ENCODE results near the gene ACOT6. TPM values are rescaled to one million over a fixed set of nuclear protein-coding genes. Genes with fewer than 3 reads are reported as not detected.
"Not testable (repeated sequence)": the region's sequence is repeated elsewhere in the genome, so short reads cannot be mapped to it uniquely, and the experiment has no call there.

Gene ACOT6
- total RNA-seq, 1 experiment from 2014 or later, result not detected

- Histone ChIP-seq H3K4me1 (ENCODE audit: control insufficient read depth, insufficient read depth, low read length) (no peaks in the 10 kb centered on the region), H3K27ac (ENCODE audit: low read length) (no peak overlapping the region), H3K27me3 (ENCODE audit: control insufficient read depth, insufficient read depth, low read length) (no peaks in the 10 kb centered on the region), H3K9me3 (ENCODE audit: control insufficient read depth, insufficient read depth, low read depth, low read length) (no peaks in the 10 kb centered on the region), H3K36me3 (ENCODE audit: control insufficient read depth, insufficient read depth, low read length) (no peaks in the 10 kb centered on the region), H3K4me3 (ENCODE audit: low read depth in 2 of 2, low read length in 2 of 2) (no peak overlapping the region)
- no TSS peak for BruUV-seq (replicated peaks)
- ChIA-PET CTCF (no interaction called here), POLR2A (no interaction called here)
- no peak for ATAC-seq
- intact Hi-C loops (cut with micrococcal nuclease; ENCODE audit: unreplicated experiment) (no loop called here), in situ Hi-C loops (cut with HindIII; ENCODE audit: low pct_unique_long_range_greater_than_20kb, low sequenced_read_pairs) (no loop called here)
- no peak for DNase-seq (ENCODE audit: low read depth, low spot score)
- no peak for TF ChIP-seq CTCF (IDR thresholded peaks at IDR 0.05)
- TF ChIP-seq SIN3A (IDR thresholded peaks at IDR 0.05; ENCODE audit: borderline replicate concordance, insufficient read depth, low read depth, low read length), result no peak
- no peak for TF ChIP-seq TCF7L2 (IDR thresholded peaks at IDR 0.05; ENCODE audit: low read depth, low read length)
- no peak for TF ChIP-seq POLR2AphosphoS5 (IDR thresholded peaks at IDR 0.05; ENCODE audit: low read depth, low read length)
Observed at GRCh38 chr14:73655851-73656250, 43.5 kb downstream of the ACOT6 start.

DNA sequence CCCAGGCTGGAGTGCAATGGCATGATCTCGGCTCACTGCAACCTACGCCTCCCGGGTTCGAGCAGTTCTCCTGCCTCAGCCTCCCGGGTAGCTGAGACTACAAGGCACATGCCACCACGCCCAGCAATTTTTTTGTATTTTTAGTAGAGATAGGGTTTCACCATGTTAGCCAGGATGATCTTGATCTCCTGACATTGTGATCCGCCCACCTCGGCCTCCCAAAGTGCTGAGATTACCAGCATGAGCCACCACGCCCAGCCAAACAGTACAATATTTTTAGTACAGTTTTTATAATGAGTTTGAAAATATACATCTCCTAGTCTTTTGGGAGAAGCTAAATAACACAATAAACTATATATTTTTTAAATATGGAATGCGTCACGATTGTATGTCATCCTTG lies 46.9 kb downstream of the ACOT6 start:
- intact Hi-C loops (cut with micrococcal nuclease; ENCODE audit: unreplicated experiment); H3K4me1 ChIP-seq (ENCODE audit: control insufficient read depth, insufficient read depth, low read length); H3K27ac ChIP-seq (ENCODE audit: low read length); BruUV-seq (replicated peaks); in situ Hi-C loops (cut with HindIII; ENCODE audit: low pct_unique_long_range_greater_than_20kb, low sequenced_read_pairs); H3K36me3 ChIP-seq (ENCODE audit: control insufficient read depth, insufficient read depth, low read length); H3K27me3 ChIP-seq (ENCODE audit: control insufficient read depth, insufficient read depth, low read length); H3K4me3 ChIP-seq (ENCODE audit: low read depth in 2 of 2, low read length in 2 of 2); DNase-seq (ENCODE audit: low read depth, low spot score); POLR2A ChIA-PET; H3K9me3 ChIP-seq (ENCODE audit: control insufficient read depth, insufficient read depth, low read depth, low read length); ATAC-seq: not testable (repeated sequence)
- CTCF ChIA-PET, result interaction anchor here (0.6 kb wide), 1 partner anchor 43 kb away, joined by 8 read pairs; no protein-coding TSS in a partner anchor

DNA sequence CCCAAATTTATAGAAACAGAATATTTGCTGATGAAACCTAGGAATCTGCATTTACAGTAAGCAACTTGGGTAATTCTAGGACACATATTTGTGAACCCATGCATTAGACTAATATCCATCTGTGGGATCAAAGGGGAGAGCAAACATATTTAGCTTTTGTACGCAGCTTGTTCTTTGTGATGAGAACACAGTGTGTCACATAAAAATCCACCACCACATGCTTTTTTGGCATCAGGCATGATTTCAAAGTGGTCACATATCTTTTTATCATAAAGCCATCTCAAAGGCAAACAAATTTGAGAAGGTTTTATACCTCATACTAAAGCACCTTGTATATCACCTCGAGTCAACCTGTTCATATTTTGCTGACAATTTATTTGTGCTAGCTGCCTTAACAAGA lies 48.2 kb downstream of the ACOT6 start:
- Histone ChIP-seq H3K27me3 (ENCODE audit: control insufficient read depth, insufficient read depth, low read length) (no peaks in the 10 kb centered on the region), H3K4me3 (ENCODE audit: low read depth in 2 of 2, low read length in 2 of 2) (no peak overlapping the region), H3K4me1 (ENCODE audit: control insufficient read depth, insufficient read depth, low read length) (peaks cover 5% of the 10 kb centered on the region), H3K27ac (ENCODE audit: low read length) (no peak overlapping the region), H3K9me3 (ENCODE audit: control insufficient read depth, insufficient read depth, low read depth, low read length) (no peaks in the 10 kb centered on the region), H3K36me3 (ENCODE audit: control insufficient read depth, insufficient read depth, low read length) (no peaks in the 10 kb centered on the region; the same call in 1 of the 2 replicates)
- ChIA-PET CTCF (no interaction called here), POLR2A (no interaction called here)
- DNase-seq (ENCODE audit: low read depth, low spot score) (no peak), ATAC-seq (no peak)
- no peak for TF ChIP-seq SIN3A (IDR thresholded peaks at IDR 0.05; ENCODE audit: borderline replicate concordance, insufficient read depth, low read depth, low read length)
- no peak for TF ChIP-seq POLR2AphosphoS5 (IDR thresholded peaks at IDR 0.05; ENCODE audit: low read depth, low read length)
- TF ChIP-seq, protein P1, sequence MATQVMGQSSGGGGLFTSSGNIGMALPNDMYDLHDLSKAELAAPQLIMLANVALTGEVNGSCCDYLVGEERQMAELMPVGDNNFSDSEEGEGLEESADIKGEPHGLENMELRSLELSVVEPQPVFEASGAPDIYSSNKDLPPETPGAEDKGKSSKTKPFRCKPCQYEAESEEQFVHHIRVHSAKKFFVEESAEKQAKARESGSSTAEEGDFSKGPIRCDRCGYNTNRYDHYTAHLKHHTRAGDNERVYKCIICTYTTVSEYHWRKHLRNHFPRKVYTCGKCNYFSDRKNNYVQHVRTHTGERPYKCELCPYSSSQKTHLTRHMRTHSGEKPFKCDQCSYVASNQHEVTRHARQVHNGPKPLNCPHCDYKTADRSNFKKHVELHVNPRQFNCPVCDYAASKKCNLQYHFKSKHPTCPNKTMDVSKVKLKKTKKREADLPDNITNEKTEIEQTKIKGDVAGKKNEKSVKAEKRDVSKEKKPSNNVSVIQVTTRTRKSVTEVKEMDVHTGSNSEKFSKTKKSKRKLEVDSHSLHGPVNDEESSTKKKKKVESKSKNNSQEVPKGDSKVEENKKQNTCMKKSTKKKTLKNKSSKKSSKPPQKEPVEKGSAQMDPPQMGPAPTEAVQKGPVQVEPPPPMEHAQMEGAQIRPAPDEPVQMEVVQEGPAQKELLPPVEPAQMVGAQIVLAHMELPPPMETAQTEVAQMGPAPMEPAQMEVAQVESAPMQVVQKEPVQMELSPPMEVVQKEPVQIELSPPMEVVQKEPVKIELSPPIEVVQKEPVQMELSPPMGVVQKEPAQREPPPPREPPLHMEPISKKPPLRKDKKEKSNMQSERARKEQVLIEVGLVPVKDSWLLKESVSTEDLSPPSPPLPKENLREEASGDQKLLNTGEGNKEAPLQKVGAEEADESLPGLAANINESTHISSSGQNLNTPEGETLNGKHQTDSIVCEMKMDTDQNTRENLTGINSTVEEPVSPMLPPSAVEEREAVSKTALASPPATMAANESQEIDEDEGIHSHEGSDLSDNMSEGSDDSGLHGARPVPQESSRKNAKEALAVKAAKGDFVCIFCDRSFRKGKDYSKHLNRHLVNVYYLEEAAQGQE (IDR thresholded peaks at IDR 0.05; ENCODE audit: insufficient read depth in 1 of 2, low read depth in 2 of 2, low read length in 1 of 2), result no peak
- TF ChIP-seq TCF7L2 (IDR thresholded peaks at IDR 0.05; ENCODE audit: low read depth, low read length), result no peak
- no peak for TF ChIP-seq CTCF (IDR thresholded peaks at IDR 0.05)
- no TSS peak for BruUV-seq (replicated peaks)
- in situ Hi-C loops (cut with HindIII; ENCODE audit: low pct_unique_long_range_greater_than_20kb, low sequenced_read_pairs) (no loop called here), intact Hi-C loops (cut with micrococcal nuclease; ENCODE audit: unreplicated experiment) (no loop called here)

All from Panc1 (cell line).